Measurements from ENCODE around the gene RGL3. TPM values are rescaled to one million over a fixed set of nuclear protein-coding genes. Genes with fewer than 3 reads are reported as not detected.
"Not testable (repeated sequence)": the region's sequence is repeated elsewhere in the genome, so short reads cannot be mapped to it uniquely, and the experiment has no call there.

The RGL3 gene
- total RNA-seq, 1 experiment from 2014 or later, result 0.10 TPM

- H3K36me3 ChIP-seq, H3K4me3 ChIP-seq, H3K9me3 ChIP-seq, H3K27me3 ChIP-seq, DNase-seq: not testable (repeated sequence)
Observed at GRCh38 chr19:11379269-11379845, 39.8 kb downstream of the RGL3 start.

DNA sequence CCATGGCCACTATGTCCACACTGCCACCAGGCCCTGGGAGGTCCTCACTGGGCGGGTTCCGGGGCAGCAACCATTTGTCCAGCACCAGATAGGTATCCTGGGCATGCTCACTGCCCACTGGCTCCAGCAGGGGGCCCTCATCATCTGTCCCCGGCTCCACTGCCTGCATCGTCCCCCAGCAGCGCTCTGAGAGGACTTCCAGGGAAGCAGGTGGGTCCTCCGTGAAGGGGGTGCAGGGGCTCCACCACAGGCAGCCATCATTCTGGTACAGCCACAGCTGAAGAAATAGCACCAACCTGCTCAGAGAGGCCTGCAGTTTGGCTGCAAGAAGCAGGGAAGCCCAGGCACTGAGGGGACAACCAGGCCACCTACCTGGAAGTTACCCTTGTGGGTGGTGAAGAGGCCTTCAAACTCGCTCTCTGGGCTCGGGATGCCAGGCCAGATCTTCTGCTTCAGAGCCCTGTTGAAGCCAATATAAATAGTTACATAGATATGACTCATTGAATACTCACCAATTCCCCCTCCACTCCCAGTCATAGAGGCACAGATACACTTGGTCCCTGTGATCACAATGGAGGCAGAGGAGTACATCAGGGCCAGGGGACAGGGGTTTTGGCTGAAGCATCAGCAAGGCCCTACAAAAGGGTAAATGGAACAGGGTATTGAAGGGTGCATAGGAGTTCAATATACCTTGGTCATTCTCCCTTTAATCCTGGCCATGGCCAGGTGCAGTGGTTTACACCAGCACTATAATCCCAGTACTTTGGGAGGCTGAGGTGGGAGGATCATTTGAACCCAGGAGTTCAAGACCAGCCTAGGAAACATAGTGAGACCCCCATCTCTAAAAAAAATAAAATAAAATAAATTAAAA is 40.6 kb downstream of the RGL3 start:
- DNase-seq, result peak; percentile 87
- peaks cover 9% of the 10 kb centered on the region; the same call in 1 of the 2 replicates for H3K27me3 ChIP-seq
- peaks cover 6% of the 10 kb centered on the region for H3K36me3 ChIP-seq
- no peak overlapping the region for H3K4me3 ChIP-seq
- H3K9me3 ChIP-seq, result no peaks in the 10 kb centered on the region

DNA sequence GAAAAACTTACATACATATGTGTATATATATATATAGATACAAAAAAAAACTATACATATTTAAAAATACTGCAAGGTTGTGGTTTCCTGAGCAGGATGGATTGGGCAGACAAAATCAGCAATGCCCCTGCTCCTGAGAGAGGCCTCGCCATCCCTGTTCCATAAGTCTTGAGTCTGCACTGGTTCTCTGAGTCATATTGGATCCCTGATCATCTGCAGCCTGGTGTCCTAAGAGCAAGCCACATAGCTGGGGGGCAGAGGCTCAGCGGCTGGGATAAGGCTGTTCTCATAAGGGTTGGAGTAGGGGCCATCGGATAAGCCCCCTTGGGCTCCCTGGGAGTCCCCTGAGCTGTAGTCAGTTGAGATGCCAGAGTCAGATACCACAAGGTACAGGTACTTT is 41.4 kb downstream of the RGL3 start:
- no peaks in the 10 kb centered on the region for H3K9me3 ChIP-seq
- H3K36me3 ChIP-seq, result peaks cover 6% of the 10 kb centered on the region
- no peak overlapping the region for H3K4me3 ChIP-seq
- H3K27me3 ChIP-seq, result peaks cover 4% of the 10 kb centered on the region; the same call in 1 of the 2 replicates
- DNase-seq, result no peak

DNA sequence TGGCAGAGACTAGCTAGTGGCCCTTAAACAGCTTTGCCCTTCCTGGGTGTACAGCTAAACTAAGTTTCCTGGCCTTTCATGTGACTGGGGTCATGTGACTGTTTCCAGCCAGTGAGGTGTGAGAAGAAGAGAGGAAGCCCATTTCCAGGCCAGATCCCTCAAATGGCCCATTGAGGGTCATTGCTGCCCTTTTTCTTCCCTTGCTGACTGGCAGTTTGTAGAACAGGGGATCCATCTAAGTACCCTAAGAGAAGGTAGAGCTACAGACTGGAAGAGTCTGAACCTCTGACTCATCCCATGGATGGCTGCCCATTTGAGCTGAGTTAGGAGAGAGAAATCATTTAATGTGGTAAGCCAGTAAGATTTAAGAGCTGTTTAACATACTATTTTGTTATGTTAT is 41.9 kb downstream of the RGL3 start:
- H3K4me3 ChIP-seq, result no peak overlapping the region

DNA sequence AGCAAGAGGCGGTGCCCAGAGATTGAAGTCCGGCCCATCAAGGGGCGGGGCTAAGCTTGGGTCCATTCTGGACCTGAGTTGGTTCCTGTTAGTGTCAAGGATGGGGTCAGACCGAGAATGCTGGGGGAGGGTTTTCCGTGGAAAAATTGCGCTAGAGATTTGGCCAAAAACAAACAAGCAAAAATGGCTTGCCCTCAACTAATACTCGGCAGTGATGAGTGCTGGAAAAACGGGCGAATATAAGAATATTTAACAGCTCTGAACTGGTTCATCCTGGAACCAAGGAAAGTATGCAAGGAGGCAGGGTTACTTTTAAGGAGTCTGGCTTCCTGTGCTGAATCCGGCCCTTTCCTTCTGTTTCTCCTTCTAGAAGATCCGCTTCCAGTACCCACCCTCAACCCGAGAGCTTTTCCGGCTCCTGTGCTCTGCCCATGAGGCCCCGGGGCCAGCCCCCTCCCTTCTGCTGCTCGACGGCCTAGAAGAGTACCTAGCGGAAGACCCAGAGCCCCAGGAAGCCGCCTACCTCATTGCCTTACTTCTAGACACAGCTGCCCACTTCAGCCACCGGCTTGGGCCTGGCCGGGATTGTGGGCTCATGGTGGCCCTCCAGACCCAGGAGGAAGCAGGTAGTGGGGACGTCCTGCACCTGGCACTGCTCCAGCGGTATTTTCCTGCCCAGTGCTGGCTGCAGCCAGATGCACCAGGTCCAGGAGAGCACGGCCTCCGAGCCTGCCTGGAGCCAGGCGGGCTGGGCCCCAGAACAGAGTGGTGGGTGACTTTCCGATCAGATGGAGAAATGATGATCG is 43.8 kb downstream of the RGL3 start:
- H3K9me3 ChIP-seq, result no peaks in the 10 kb centered on the region
- no peaks in the 10 kb centered on the region for H3K27me3 ChIP-seq
- H3K36me3 ChIP-seq, result peaks cover 6% of the 10 kb centered on the region
- DNase-seq, result no peak
- peak overlapping the region; percentile 70 for H3K4me3 ChIP-seq

More for the DNA sequence above, 41.9 kb downstream of the RGL3 start:
- Histone ChIP-seq H3K27me3 (no peaks in the 10 kb centered on the region), H3K36me3 (peaks cover 6% of the 10 kb centered on the region), H3K9me3 (no peaks in the 10 kb centered on the region)
- DNase-seq, result peak; percentile 94

- H3K36me3 ChIP-seq, result peaks cover 6% of the 10 kb centered on the region
- H3K9me3 ChIP-seq, result no peaks in the 10 kb centered on the region
- DNase-seq, result peak; percentile 100
- H3K27me3 ChIP-seq, result no peaks in the 10 kb centered on the region
- peak within 1 kb of the TSS; percentile 70 for H3K4me3 ChIP-seq
Observed at GRCh38 chr19:11374433-11375142, 44.5 kb downstream of the RGL3 start, which contains the start of gene SWSAP1. Gene SWSAP1, plus strand, starts transcription at chr19:11374666. Its CDS starts 15 bp downstream, at chr19:11374681.

- peaks cover 6% of the 10 kb centered on the region for H3K36me3 ChIP-seq
- H3K9me3 ChIP-seq, result no peaks in the 10 kb centered on the region
- DNase-seq, result no peak
- H3K27me3 ChIP-seq, result no peaks in the 10 kb centered on the region
- peak overlapping the region; percentile 70 for H3K4me3 ChIP-seq
Observed at GRCh38 chr19:11373885-11374432, 45.2 kb downstream of the RGL3 start.

GRCh38 chr19:11373166-11373884 is 45.8 kb downstream of the RGL3 start:
- DNase-seq, result peak; percentile 44
- H3K4me3 ChIP-seq, result no peak overlapping the region; the same call in 1 of the 2 replicates
- no peaks in the 10 kb centered on the region for H3K27me3 ChIP-seq

GRCh38 chr19:11370744-11371143 is 48.4 kb downstream of the RGL3 start:
- H3K4me3 ChIP-seq, result no peak overlapping the region
- no peak for DNase-seq
- no peaks in the 10 kb centered on the region for H3K9me3 ChIP-seq
- H3K36me3 ChIP-seq, result peaks cover 12% of the 10 kb centered on the region
- no peaks in the 10 kb centered on the region for H3K27me3 ChIP-seq

More at GRCh38 chr19:11373166-11373884, 45.8 kb downstream of the RGL3 start:
- Histone ChIP-seq H3K9me3 (no peaks in the 10 kb centered on the region), H3K36me3 (peaks cover 5% of the 10 kb centered on the region)

DNA sequence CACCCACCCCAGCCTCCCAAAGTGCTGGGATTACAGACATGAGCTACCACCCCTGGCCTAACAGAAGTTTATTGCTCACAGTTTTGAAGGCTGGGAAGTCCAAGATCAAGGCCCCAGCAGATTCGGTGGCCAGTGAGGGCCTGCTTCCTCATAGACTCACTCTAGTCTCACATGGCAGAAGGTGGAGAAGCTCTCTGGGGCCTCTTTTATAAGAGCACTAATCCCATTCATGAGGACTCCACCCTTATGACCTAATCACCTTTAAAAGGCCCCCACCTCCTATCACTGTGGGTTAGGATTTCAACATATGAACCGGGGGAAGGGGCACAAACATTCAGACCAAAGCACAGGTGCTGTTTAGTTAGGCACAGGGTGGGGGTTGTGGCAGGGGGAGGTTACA is 51.6 kb downstream of the RGL3 start:
- no peaks in the 10 kb centered on the region for H3K9me3 ChIP-seq
- no peaks in the 10 kb centered on the region for H3K27me3 ChIP-seq
- peaks cover 24% of the 10 kb centered on the region for H3K36me3 ChIP-seq
- DNase-seq, result no peak
- no peak overlapping the region for H3K4me3 ChIP-seq

DNA sequence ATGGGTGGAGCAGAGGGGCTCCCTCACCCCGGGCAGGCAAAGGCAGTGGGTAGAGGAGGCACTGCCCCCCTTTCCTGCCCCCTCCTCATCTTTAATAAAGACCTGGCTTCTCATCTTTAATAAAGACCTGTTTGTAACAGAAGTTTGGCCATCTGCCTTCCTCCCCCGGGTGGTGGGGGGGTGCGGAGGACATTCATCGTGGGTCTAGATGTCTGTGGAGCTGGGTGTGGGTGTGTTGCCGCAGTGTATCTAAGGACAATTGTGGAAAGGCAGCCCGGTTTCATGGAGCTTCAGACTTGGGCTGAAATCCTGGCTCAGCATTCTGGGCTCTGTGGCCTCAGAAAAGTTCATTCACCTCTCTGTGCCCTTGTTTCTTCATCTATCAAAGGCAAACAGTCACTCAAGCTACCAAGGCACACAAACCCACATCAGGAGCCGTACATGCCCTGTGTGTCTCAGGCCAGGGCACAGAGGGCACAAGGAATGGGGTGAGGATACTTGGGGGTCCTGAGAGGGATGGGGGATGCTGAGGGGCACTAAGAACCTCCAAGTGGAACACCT is 53.5 kb downstream of the RGL3 start:
- DNase-seq, result no peak
- H3K4me3 ChIP-seq, result no peak overlapping the region
- no peaks in the 10 kb centered on the region for H3K27me3 ChIP-seq
- no peaks in the 10 kb centered on the region for H3K9me3 ChIP-seq
- peaks cover 42% of the 10 kb centered on the region for H3K36me3 ChIP-seq

DNA sequence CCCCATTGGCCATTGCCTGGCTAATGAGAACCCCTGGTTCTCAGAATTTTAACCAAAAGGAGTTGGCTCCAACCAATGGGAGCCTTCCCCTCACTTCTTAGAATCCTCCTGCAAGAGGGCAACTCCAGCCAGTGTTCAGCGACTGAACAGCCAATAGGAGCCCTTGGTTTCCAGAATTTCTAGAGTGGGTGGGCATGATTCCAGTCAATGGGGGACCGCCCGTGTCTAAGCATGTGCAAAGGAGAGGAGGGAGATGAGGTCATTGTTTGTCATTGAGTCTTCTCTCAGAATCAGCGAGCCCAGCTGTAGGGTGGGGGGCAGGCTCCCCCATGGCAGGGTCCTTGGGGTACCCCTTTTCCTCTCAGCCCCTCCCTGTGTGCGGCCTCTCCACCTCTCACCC is 54.2 kb downstream of the RGL3 start:
- H3K27me3 ChIP-seq, result no peaks in the 10 kb centered on the region

GRCh38 chr19:11364296-11364904 is 54.7 kb downstream of the RGL3 start:
- Histone ChIP-seq H3K9me3 (no peaks in the 10 kb centered on the region), H3K27me3 (no peaks in the 10 kb centered on the region), H3K36me3 (peaks cover 50% of the 10 kb centered on the region), H3K4me3 (no peak overlapping the region)
- no peak for DNase-seq

More for the DNA sequence above, 54.2 kb downstream of the RGL3 start:
- H3K4me3 ChIP-seq, result no peak overlapping the region
- no peaks in the 10 kb centered on the region for H3K9me3 ChIP-seq
- DNase-seq, result no peak
- peaks cover 45% of the 10 kb centered on the region for H3K36me3 ChIP-seq

DNA sequence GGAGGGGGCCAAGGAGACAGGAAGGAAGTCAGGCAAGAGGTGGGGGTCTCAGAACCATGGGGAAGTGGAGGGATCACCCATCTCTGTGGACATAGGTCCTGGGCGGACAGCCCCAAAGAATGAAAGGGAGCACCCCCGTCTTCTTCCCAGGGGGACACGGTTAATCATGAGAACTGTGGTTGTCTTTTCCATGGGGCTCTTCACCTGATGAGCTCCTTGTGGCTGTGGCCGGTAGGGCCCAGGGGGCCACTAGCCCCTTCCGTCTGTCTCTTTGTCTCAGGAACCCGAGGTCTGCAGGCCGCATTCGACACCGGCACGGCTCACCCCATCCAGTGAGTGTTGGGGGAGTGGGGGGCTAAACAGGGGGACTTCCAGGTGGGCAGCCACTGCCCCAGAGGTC is 55.2 kb downstream of the RGL3 start:
- no peak for DNase-seq
- no peaks in the 10 kb centered on the region for H3K9me3 ChIP-seq
- no peaks in the 10 kb centered on the region for H3K27me3 ChIP-seq

More for the DNA sequence above, 55.2 kb downstream of the RGL3 start:
- H3K36me3 ChIP-seq, result peaks cover 50% of the 10 kb centered on the region
- no peak overlapping the region for H3K4me3 ChIP-seq

All from MG63 (cell line).